H54 (cell line): Measurements from ENCODE around the gene LARGE2.
"Not testable (repeated sequence)": the region's sequence is repeated elsewhere in the genome, so short reads cannot be mapped to it uniquely, and the experiment has no call there.

Experiments
- DNase-seq: peaks from one replicate; pipeline ENCODE4 v3.0.0; 2011; ENCODE audit warnings: low spot score, mixed read lengths; ENCODE audit not compliant: insufficient read length
- FAIRE-seq: peaks from 3 replicates; lab custom pipeline; 2011; peaks lifted over from hg19 to GRCh38; lab: Jason Lieb, UNC
- POLR2A ChIP-seq: IDR thresholded peaks from 2 replicates; pipeline ENCODE4 v1.6.1; 2011; ENCODE audit warnings: low read depth, mild to moderate bottlenecking, low read length

The LARGE2 gene

GRCh38 chr11:45887587-45887986 lies 34.9 kb upstream of the LARGE2 start:
- FAIRE-seq (no peak), DNase-seq (no peak)
- TF ChIP-seq POLR2A, result no peak

DNA sequence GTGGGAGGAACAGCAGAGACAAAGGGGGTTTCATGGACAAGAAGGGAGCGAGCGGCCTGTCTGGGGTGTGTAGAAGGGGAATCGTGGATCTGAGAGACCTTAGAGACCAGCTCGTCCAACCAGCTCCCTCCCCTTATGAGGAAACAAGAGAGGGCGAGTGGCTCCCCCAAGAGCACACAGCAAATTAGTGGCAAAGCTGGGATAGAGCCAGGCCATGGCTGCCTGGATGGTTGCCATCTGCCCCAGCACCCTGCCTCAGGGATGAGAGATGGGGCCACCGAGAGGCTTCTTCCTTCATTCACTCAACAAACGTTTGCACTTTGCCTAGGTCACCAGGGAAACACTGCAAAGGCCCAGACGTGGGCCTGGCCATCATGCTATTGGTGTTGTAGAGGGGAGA lies 32.9 kb upstream of the LARGE2 start:
- DNase-seq, result no peak
- TF ChIP-seq POLR2A, result no peak
- no peak for FAIRE-seq

DNA sequence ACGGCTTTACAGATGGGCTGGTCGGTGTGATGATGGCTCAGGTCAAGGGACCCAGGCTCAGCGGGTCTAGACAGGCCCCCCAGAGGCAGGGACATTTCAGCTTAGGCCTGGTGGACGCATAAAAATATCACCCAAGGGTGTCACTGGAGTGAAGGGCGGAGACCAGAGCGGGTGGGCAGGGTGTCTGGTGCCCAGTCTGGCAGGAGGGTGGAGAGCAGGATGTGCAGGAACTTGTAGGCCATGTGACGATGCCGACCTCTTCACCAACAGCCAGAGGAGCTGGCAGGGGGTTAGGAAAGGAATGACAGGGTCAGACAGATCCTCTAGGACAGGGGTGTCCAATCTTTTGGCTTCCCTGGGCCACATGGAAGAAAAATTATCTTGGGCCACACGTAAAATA lies 32.5 kb upstream of the LARGE2 start:
- FAIRE-seq (no peak), DNase-seq (no peak)
- TF ChIP-seq POLR2A, result no peak

GRCh38 chr11:45890886-45891550 lies 31.4 kb upstream of the LARGE2 start:
- FAIRE-seq (no peak), DNase-seq (no peak)
- no peak for TF ChIP-seq POLR2A

DNA sequence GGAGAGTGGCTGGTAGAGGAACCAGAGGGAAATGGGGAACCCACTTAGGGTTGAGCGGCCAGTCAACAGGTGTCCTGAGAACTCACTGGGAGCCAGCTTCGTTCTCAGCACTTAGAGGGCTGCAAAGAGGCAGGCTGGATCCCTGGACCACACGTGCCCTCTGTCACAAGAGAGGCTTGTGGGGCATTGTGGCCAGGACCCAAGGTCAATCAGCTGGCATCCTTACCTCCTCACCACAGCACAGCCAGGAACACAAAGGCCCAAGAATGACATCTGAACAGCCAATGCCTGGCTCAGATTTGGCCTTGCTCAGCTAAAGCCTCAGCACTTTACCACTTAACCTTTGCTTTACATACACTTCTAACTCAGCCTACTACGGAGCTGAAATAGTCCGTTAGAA lies 29.6 kb upstream of the LARGE2 start:
- no peak for FAIRE-seq
- no peak for TF ChIP-seq POLR2A

DNA sequence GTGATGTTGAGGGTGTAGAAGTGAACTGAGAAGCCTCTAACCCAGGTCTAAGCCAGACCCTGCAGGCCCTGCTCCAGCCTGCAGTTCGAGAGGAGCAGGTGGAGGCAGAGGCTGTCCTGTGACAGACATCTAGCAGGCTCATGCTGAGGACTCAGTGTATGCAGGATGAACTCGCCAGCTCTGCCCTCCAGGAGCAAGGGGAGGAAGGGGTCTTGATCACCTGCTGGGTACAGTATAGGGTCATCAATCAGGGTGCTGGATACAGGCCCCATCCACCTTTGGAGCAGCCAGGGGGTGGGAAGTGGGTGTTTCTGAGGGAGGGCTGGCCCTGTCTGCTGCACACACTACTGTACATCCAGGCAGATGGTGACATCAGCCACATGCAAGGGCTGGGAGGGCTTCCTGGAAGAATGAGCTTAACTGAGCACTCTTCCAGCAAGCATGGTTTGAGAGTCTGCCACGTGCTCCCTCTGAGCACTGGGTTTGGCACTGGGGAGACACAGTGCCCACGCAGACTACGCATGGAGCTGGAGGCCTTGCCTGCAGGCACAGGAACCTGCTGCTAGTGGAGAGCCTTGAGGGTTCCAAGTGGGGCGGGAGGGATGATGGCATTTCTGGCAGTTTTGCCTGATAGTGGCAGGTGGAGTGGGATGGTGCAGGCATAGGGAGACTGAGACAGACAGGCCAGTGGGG lies 27.8 kb upstream of the LARGE2 start:
- TF ChIP-seq POLR2A, result no peak
- no peak for FAIRE-seq
- no peak for DNase-seq

More for the DNA sequence above, 29.6 kb upstream of the LARGE2 start:
- no peak for DNase-seq

- no peak for TF ChIP-seq POLR2A
- no peak for FAIRE-seq
- DNase-seq, result no peak
Measured at GRCh38 chr11:45895553-45896259, 26.8 kb upstream of the LARGE2 start.

DNA sequence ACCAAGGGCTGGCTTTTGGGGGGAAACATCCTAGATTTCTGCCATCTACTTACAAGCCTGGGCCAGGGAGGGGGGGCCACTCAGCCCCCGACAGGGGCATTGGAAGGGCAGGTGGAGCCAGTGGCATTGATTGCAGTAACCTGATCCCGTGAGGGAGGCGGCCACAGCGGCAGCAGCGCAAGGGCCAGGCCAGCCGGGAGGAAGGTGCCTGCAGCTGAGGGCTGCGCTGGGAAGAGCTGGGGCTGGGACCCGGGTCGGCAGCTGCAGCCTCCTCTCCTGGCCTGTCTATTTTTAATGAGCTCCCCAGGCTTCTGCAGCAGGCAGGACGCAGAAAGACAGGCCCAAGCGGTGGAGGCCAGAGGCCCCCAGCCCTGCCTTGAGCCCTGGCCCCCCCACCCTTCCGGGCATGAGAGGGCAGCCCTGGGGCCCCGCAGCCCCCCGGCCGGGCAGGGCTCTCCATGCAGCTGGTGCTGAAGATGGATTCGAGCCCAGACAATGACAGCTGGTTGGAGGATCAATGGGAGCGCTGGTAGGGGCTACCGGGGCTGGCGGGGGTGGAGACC lies 26.0 kb upstream of the LARGE2 start:
- FAIRE-seq (no peak), DNase-seq (no peak)
- no peak for TF ChIP-seq POLR2A

DNA sequence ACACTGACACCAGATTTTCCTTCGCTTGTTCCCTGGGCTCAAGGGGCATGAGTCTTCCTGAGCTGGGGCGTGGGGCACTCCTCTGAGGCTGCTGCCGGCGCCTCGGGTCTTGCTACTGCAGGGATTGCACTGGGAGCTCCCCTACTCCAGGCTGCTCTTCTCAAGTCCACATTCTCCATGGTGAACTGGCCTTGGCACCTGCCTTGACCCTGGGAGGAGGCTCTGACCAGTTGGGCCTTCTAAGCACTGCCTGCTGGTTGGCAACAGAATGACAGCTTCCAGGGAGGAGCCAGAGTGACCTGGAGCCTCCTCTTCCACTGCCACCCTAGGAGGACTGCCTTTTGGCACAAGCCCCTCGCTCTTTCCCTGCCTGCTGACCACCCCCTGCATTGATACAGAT lies 24.9 kb upstream of the LARGE2 start:
- no peak for TF ChIP-seq POLR2A

DNA sequence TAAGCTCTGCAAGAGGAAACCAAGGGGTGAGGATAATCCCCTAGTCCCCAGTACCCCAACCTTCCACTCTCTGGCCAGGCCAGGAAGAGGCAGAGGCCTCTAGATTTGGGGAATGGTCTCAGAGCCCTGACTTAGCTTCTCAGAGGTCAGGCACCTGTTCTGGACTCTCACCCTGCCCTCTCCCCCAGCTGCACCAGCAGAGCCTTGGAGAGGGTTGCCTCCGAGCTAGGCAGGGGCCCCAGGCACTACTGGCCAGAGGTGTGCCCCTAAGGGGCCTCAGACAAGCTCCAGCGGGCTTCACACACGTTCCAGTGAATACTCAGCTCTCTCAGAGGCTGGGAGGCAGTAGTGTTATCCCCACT lies 23.4 kb upstream of the LARGE2 start:
- DNase-seq (no peak), FAIRE-seq (no peak)
- TF ChIP-seq POLR2A, result no peak

More for the DNA sequence above, 24.9 kb upstream of the LARGE2 start:
- DNase-seq (no peak), FAIRE-seq (no peak)

GRCh38 chr11:45899448-45900174 lies 22.8 kb upstream of the LARGE2 start:
- peak; percentile 99 for DNase-seq
- TF ChIP-seq POLR2A, result no peak
- FAIRE-seq, result no peak

DNA sequence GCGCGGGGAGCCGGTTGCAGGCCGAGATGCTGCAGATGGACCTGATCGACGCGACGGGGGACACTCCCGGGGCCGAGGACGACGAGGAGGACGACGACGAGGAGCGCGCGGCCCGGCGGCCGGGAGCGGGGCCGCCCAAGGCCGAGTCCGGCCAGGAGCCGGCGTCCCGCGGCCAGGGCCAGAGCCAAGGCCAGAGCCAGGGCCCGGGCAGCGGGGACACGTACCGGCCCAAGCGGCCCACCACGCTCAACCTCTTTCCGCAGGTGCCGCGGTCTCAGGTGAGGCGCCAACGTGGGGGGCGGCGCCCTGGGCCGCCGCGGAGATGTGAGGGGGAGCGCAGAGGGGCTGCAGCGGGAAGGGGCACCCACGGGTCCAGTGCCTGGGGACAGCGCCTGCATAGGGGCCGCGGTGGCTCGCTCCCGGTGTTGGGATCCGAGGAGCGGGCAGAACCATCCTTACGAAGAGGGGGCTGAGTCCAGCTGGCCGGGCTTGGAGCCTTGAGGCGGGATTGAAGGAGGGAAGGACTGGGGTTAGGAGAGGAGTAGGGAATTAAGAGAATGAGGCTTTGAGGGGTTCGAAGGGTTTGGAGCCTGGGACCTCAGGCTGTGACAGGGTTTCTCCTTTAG lies 22.2 kb upstream of the LARGE2 start:
- DNase-seq, FAIRE-seq: not testable (repeated sequence)

DNA sequence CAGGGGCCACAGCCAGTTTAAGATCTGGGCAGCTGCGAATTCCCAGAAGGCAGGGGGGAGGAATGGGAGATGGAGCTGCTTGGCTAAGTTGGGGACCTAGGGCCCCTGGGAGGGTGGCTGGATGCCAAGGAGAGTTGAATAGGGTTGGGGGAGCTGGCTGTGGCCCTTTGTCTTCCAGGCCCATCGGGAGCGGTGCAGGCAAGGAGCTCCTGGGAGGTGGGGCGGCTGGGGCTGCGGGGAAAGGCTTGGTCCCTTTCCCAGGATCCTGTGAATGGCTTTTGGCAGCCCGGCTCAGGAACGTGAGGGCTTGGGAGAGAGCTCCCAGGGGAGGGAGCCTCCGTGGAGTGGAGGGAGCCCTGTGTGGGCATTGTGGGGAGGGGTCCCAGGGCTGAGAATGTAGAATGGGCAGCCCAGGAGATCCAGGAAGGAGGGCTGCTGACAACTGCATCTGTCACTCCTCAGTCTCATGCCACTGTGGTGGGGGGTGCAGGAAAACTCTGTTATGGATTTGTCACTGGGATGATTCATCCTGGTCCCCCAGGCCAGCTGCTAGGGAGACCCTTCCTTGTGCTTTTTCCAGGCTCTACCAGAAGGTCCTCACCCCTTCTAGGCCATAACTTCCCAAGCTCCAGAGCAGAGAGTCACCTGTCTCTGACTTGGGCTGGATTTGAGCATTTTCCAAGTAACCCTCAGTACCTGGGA lies 21.4 kb upstream of the LARGE2 start:
- no peak for FAIRE-seq
- DNase-seq, result no peak
- TF ChIP-seq POLR2A, result no peak
